GM13977 (cell line): ENCODE measurements around the gene PCDH15.

ENCODE experiments used
- DNase-seq: peaks from one replicate; pipeline ENCODE4 v3.0.0; 2012; ENCODE audit warnings: low spot score
- CTCF ChIP-seq: IDR thresholded peaks from 2 replicates; pipeline ENCODE4 v1.5.1; 2012; ENCODE audit warnings: mild to moderate bottlenecking, control low read depth; ENCODE audit not compliant: insufficient read depth; ENCODE audit errors: extremely low read depth, missing control alignments
- in situ Hi-C: fragments of 300-500 bp; cut with MboI; formaldehyde crosslinking; loops from one replicate; pipeline ENCODE4 v1.12.0; 2022; ENCODE audit warnings: low sequenced_read_pairs, low pct_unique_long_range_greater_than_20kb, mixed read lengths, inconsistent platforms; ENCODE audit not compliant: unreplicated experiment

PCDH15 gene

GRCh38 chr10:53827261-53827660 is 973.8 kb downstream of the PCDH15 start:
- DNase-seq = no peak
- TF ChIP-seq CTCF = no peak
- in situ Hi-C loops = no loop called here

- DNase-seq = no peak
- in situ Hi-C loops = no loop called here
- TF ChIP-seq CTCF = no peak
Measured at GRCh38 chr10:53808677-53809372, 992.2 kb downstream of the PCDH15 start.

GRCh38 chr10:53786236-53786900 is 1014.7 kb downstream of the PCDH15 start:
- in situ Hi-C loops = no loop called here
- no peak for DNase-seq
- TF ChIP-seq CTCF = peak; percentile 38

GRCh38 chr10:53771701-53772100 is 1029.3 kb downstream of the PCDH15 start:
- DNase-seq = no peak
- TF ChIP-seq CTCF = no peak
- in situ Hi-C loops = no loop called here

GRCh38 chr10:53770903-53771302 is 1030.1 kb downstream of the PCDH15 start:
- no peak for DNase-seq
- TF ChIP-seq CTCF = no peak
- in situ Hi-C loops = no loop called here

- no peak for TF ChIP-seq CTCF
- DNase-seq = no peak
- in situ Hi-C loops = no loop called here
Measured at GRCh38 chr10:53765311-53765710, 1035.7 kb downstream of the PCDH15 start.
